Suppressor macrophage treated with lipopolysaccharide for 4 hours (primary cell): ENCODE results near the gene HSPA5.
"Not testable (repeated sequence)": the region's sequence is repeated elsewhere in the genome, so short reads cannot be mapped to it uniquely, and the experiment has no call there.

Experiments used
- DNase-seq: peaks from one replicate; pipeline ENCODE4 v3.0.0-alpha.2; 2020

HSPA5 gene

GRCh38 chr9:125241863-125242739 is 958 bp upstream of the HSPA5 start:
- DNase-seq, result peak; percentile 63

DNA sequence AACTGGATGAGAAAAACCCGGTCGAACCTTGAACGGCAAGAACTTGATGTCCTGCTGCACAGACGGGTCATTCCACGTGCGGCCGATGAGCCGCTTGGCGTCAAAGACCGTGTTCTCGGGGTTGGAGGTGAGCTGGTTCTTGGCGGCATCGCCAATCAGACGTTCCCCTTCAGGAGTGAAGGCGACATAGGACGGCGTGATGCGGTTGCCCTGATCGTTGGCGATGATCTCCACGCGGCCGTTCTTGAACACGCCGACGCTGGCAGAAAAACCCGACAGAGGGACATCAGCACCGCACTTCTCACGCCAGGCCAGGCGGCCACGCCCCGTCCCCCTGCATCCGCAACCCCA is 519 bp downstream of the HSPA5 start:
- DNase-seq, result peak; percentile 49

- no peak for DNase-seq
Measured at GRCh38 chr9:125239631-125240597, 1.2 kb downstream of the HSPA5 start.

GRCh38 chr9:125238915-125239446 is 2.2 kb downstream of the HSPA5 start:
- DNase-seq, result no peak

GRCh38 chr9:125238127-125238914 is 2.8 kb downstream of the HSPA5 start:
- no peak for DNase-seq

DNA sequence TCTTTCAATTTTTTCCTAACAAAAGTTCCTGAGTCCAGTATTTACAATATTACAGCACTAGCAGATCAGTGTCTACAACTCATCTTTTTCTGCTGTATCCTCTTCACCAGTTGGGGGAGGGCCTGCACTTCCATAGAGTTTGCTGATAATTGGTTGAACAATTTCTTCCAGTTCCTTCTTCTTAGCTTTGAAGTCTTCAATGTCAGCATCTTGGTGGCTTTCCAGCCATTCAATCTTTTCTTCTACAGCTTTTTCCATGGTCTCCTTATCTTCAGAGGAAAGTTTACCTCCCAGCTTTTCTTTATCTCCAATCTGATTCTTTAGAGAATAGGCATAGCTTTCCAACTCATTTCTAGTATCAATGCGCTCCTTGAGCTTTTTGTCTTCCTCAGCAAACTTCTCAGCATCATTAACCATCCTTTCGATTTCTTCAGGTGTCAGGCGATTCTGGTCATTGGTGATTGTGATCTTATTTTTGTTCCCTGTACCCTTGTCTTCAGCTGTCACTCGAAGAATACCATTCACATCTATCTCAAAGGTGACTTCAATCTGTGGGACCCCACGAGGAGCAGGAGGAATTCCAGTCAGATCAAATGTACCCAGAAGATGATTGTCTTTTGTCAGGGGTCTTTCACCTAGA is 4.5 kb downstream of the HSPA5 start:
- DNase-seq, result not testable (repeated sequence)

- no peak for DNase-seq
Measured at GRCh38 chr9:125235804-125236519, 5.2 kb downstream of the HSPA5 start.

GRCh38 chr9:125234099-125234498 is 7.0 kb downstream of the HSPA5 start:
- DNase-seq, result not testable (repeated sequence)

- peak; percentile 49 for DNase-seq
Measured at GRCh38 chr9:125233678-125234077, 7.5 kb downstream of the HSPA5 start.

- no peak for DNase-seq
Measured at GRCh38 chr9:125227761-125228160, 13.4 kb downstream of the HSPA5 start.

DNA sequence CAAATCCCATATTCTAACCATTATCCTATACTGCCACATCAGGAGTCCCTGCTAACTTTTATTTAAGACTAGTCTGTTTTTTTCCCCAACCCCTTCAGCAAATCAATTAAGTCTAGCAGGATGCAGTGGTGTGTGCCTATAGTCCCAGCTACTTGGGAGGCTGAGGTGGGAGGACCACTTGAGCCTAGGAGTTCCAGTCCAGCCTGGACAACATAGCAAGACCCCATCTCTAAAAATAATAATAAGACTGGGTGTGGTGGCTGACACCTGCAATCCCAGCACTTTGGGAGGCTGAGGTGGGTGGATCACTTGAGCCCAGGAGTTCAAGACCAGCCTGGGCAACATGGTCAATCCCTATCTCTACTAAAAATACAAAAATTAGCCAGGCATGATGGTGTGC is 16.3 kb downstream of the HSPA5 start:
- not testable (repeated sequence) for DNase-seq

DNA sequence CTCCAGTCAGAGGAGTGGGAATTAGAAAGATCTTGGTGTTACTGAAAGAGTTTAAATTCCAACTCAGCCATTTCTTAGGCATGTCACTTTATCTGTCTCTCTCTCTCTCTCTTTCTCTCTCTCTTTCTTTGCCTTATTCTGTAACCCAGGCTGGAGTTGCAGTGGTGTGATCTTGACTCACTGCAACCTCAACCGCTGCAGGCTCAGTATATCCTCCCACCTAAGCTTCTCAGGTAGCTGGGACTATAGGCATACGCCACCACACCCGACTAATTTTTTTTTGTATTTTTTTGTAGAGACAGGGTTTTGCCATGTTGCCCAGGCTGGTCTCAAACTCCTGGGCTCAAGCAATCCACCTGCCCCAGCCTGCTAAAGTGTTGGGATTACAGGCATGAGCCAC is 22.5 kb downstream of the HSPA5 start:
- no peak for DNase-seq

DNA sequence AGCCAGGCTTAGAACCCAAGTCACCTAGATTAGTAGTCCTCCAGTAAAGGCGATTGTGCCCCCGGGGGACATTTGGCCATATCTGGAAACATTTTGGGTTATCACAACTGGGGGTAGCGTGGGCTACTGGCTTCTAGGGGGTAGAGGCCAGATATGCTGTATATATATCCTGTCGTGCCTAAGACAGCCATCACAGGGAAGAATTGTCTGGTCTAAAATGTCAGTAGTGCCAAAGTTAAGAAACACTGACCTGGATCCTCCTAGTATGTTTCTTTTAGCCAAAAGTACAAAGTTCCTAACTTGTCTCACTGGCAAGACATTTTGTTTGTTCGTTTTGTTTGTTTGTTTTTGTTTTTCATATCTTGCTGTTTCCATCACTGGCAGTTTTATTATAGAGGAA is 27.0 kb downstream of the HSPA5 start:
- no peak for DNase-seq

DNA sequence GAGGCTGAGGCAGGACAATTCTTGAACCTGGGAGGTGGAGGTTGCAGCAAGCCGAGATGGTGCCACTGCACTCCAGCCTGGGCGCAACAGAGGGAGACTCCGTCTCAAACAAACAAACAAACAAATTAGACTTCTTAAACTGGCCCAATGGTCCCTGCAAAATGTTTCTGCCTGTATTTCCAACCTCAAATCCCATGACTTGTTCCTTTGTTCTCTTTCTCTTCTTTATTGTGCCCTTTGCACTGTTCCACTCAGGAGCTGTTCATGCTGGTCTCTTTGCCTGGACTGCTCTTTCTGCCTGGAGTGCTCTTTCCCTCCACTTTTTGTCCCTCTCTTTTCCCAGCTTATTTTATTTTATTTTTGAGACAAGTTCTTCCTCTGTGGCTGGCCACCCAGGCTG is 36.7 kb downstream of the HSPA5 start:
- DNase-seq, result no peak

GRCh38 chr9:125202846-125203618 is 38.1 kb downstream of the HSPA5 start:
- no peak for DNase-seq

- peak; percentile 97 for DNase-seq
Measured at GRCh38 chr9:125200216-125201047, 40.7 kb downstream of the HSPA5 start, which contains the start of gene RABEPK. Gene RABEPK (plus strand): TSS chr9:125200542. CDS start chr9:125203014, 2,472 bp downstream.

GRCh38 chr9:125195591-125195990 is 45.6 kb downstream of the HSPA5 start:
- DNase-seq, result not testable (repeated sequence)

DNA sequence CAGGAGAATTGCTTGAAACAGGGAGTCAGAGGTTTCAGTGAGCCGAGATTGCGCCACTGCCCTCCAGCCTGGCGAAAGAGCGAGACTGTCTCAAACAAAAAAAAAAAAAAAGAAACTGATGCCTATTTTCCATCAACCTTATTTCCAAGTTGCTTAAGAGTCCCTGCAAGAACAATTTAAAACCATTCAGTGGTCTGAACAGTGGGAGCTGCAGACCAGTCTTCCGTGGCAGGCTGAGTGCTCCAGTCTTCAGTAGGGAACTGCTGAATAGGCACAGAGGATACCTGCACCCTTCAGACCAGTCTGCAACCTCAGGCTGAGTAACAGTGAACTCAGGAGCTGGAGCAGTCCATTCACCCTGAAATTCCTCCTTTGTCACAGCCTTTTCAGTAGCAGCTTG is 46.7 kb downstream of the HSPA5 start:
- DNase-seq, result peak; percentile 8

- DNase-seq, result no peak
Measured at GRCh38 chr9:125190361-125190801, 50.8 kb downstream of the HSPA5 start.
